ENCODE measurements around the gene IRF9. TPM values are rescaled to one million over a fixed set of nuclear protein-coding genes. Genes with fewer than 3 reads are reported as not detected.

IRF9 gene
- total RNA-seq, 1 donor from 2014 or later: 45.1 TPM

GRCh38 chr14:24155100-24155499, 6.0 kb upstream of the IRF9 start:
- TF ChIP-seq, protein P1, sequence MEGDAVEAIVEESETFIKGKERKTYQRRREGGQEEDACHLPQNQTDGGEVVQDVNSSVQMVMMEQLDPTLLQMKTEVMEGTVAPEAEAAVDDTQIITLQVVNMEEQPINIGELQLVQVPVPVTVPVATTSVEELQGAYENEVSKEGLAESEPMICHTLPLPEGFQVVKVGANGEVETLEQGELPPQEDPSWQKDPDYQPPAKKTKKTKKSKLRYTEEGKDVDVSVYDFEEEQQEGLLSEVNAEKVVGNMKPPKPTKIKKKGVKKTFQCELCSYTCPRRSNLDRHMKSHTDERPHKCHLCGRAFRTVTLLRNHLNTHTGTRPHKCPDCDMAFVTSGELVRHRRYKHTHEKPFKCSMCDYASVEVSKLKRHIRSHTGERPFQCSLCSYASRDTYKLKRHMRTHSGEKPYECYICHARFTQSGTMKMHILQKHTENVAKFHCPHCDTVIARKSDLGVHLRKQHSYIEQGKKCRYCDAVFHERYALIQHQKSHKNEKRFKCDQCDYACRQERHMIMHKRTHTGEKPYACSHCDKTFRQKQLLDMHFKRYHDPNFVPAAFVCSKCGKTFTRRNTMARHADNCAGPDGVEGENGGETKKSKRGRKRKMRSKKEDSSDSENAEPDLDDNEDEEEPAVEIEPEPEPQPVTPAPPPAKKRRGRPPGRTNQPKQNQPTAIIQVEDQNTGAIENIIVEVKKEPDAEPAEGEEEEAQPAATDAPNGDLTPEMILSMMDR (conservative IDR thresholded peaks at IDR 0.05; ENCODE audit: low read depth, low read length): no peak
- H3K4me3 ChIP-seq (ENCODE audit: low read depth, low read length): no peak overlapping the region
- DNase-seq (ENCODE audit: low read depth): no peak

GRCh38 chr14:24156840-24157239, 4.2 kb upstream of the IRF9 start:
- TF ChIP-seq, protein P1 (conservative IDR thresholded peaks at IDR 0.05; ENCODE audit: low read depth, low read length): no peak
- H3K4me3 ChIP-seq (ENCODE audit: low read depth, low read length): no peak overlapping the region
- DNase-seq (ENCODE audit: low read depth): no peak

- no peak overlapping the region for H3K4me3 ChIP-seq (ENCODE audit: low read depth, low read length)
- TF ChIP-seq, protein P1 (conservative IDR thresholded peaks at IDR 0.05; ENCODE audit: low read depth, low read length): no peak
- no peak for DNase-seq (ENCODE audit: low read depth)
Observed at GRCh38 chr14:24157331-24157730, 3.7 kb upstream of the IRF9 start.

- no peak overlapping the region for H3K4me3 ChIP-seq (ENCODE audit: low read depth, low read length)
- no peak for DNase-seq (ENCODE audit: low read depth)
- TF ChIP-seq, protein P1 (conservative IDR thresholded peaks at IDR 0.05; ENCODE audit: low read depth, low read length): no peak
Observed at GRCh38 chr14:24159777-24160498, 1.1 kb upstream of the IRF9 start.

GRCh38 chr14:24160499-24160849, 591 bp upstream of the IRF9 start:
- TF ChIP-seq, protein P1 (conservative IDR thresholded peaks at IDR 0.05; ENCODE audit: low read depth, low read length): no peak
- H3K4me3 ChIP-seq (ENCODE audit: low read depth, low read length): no peak overlapping the region
- DNase-seq (ENCODE audit: low read depth): no peak

DNA sequence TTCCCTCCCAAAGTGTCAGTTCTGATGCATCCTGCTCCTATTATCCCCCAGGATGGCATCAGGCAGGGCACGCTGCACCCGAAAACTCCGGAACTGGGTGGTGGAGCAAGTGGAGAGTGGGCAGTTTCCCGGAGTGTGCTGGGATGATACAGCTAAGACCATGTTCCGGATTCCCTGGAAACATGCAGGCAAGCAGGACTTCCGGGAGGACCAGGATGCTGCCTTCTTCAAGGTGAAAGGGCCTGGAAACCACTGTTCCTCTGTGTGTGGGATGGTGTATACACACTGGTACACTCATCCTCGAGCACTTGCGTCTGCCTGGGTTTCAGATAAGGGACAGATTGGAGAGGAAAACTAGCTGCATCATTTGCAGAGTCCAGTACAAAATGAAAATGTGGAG, 1.0 kb downstream of the IRF9 start:
- DNase-seq (ENCODE audit: low read depth): no peak
- TF ChIP-seq, protein P1 (conservative IDR thresholded peaks at IDR 0.05; ENCODE audit: low read depth, low read length): no peak
- peak overlapping the region; percentile 98 for H3K4me3 ChIP-seq (ENCODE audit: low read depth, low read length)

GRCh38 chr14:24164518-24164991, 3.5 kb downstream of the IRF9 start:
- no peak overlapping the region for H3K4me3 ChIP-seq (ENCODE audit: low read depth, low read length)
- TF ChIP-seq, protein P1 (conservative IDR thresholded peaks at IDR 0.05; ENCODE audit: low read depth, low read length): no peak
- no peak for DNase-seq (ENCODE audit: low read depth)
